Stimulated activated CD4-positive, alpha-beta T cell treated with anti-CD3 and anti-CD28 coated beads, Interleukin-1b, Interleukin-23, amount 100 ng/mL, for 4 hours (primary cell): ENCODE measurements around the gene PRR23E.

Source experiments
- DNase-seq, 2 donors: peaks; one replicate each; pipeline ENCODE4 v3.0.0-alpha.2; 2020; ENCODE audit warnings: low read depth in 2 of 2

PRR23E gene

DNA sequence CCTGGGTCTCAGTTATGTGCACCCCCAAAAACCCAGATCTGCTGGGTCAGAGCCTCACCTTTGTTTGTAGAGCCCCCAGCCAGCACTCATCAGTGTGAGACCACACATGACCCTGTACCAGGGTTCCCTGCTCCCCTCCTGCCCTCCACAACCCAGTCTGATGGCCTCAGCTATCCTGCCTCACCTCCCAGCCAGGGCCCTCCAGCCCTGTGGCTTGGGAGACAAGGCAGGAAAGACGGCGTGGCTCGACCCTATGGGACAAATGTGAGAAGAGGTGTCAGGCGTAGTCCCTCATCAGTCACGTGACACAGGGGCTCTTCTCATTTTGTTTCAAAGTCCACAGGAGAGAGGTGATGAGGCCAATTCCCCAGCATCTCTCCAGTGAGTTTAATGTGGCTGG lies 28.3 kb upstream of the PRR23E start:
- DNase-seq: no peak

DNA sequence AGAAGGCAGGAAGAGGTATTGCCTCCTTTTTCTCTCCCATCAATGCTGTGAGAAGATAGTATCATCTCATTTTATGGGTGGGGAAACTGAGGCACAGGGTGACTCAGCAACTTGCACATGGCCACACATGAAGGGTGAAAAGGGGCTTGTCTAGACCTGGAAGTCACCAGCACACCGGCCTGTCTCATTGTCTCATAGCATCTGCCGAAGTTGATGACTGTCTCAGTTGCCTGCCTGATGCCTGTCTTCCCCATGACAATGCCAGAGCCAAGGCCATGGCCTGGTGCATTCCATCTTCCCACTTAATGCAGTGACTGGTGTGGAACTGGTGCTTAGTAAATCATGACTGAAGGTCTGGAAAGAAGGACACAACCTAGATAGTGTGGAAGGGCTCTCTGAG lies 27.9 kb upstream of the PRR23E start:
- DNase-seq: no peak

DNA sequence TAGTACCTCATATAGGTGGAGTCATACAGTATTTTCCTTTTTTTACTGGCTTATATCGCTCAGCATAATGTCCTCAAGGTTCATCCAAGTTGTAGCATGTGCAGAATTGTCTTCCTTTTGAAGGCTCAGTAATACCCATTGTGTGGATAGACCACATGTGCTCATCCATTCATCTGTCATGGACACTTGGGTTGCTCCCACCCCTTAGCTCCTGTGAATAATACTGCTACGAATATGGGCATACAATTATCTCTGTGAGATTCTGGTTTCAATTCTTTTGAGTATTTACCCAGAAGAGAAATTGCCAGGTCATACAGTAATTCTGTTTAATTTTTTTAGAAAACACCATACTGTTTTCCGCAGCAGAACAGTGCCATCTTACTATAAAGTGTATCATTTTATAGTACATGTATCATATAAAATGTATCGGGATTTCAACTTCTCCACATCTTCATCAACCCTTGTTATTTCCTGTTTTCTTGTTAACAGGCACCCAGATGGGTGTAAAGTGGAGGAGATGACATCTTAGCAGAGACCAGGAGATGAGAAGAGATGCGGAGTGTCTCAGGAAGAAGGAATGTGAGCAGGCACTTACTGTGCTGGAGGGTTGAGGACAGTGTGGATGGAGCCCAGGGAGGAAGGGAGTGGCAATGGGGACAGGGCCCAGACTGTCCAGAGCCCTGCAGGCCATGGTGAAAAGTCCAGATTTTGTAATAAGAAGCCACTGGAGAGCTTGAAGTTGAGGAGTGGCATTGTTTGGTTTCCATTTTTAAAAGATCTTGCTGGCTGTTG lies 27.0 kb upstream of the PRR23E start:
- DNase-seq: no peak

DNA sequence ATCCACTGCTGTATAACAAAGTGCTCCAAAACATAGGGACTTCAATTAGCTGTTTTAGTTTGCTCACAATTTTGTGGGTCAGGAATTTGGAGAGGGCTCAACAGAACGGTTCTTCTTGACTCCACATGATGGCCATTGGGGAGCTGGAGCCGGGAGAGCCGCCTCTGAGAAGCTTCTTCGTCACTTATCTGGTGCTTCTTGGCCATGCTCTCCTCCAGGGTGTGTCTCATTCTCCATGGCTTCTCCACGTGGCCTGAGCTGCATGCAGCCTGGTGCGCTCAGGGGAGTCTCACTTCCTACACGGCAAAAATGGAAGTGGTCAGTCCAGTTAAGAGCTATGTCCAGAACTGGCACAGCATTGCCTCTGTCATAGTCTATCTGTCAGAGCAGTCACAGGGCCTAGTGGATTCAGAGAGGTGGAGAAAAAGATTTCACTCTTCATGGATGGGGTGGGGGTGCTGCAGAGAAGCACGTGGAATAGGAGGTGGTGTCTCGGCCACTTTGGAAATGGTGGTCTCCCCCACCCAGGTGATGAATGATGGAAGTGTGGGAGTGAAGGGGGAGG lies 26.3 kb upstream of the PRR23E start:
- no peak for DNase-seq

DNA sequence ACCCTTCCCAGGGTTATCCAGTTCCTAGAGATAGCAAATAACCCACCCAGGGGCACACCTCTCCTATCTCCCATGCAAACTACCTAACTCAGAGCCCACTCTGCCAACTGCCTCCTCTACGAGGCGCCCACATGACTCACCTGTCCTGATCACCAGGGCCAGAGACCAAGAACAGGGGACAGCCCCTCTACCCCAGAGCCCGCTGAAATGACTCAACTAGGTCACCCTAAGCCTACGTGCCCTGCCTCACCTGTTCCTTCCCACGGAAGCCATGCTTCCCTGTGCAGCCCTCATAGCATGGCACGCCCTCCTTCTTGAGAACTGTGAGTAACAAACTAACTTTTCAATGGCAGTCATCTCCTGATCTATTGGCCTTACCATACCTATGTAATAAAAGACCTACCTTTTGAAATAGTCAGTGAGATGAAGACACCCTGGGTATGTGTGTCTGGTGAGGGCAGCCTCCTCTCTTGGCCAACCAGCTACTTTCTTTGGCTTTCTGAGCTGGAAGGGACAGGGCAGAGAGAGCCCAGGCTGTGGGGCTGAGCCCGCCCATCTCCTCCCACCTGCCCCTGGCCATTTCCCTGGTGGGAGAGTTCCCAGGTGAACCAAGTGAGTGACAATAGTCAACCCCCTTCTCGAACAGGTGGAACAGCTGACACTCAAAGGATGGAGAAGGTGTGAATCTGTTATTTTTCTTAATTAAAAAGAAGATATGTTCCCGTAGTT lies 25.5 kb upstream of the PRR23E start:
- DNase-seq: no peak

DNA sequence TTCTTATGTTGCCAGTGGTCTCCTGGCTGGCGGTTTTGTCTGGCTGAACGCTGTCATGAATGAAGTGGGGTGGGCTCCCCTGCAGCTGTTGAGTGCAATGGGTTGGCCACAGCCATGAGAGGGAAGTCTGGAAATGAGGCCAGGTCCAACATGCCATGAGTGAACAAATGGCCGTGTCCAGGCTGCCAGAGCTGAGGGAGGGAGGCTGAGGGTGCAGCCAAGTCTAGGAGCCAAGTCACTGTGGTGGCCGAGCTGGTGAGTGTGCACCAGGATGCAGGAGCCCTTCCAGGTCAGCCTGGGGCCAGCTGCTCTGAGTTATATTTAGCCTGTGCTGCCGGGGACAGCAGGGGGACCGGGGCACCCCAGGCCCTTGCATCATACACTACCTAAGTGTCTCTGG lies 24.7 kb upstream of the PRR23E start:
- no peak for DNase-seq

DNA sequence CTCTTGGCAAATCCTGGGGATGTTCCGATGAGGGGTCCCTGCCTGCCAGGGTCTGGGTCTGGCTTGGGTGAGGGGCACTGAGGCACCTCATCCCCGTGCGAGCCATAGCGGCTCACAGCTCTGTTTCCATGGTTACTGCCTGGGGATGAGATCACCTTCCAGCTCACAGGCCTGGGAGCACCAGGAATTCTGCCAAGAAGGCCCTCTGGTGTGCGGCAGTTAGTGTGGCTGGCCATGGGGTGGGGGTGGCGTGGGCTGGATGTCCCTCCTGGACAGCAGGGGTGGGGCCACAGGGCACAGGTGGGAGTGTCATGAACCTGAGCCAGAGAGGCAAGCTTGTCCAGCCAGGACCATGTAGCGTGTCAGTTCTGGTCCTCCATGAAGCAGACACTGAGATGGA lies 22.1 kb upstream of the PRR23E start:
- no peak for DNase-seq

DNA sequence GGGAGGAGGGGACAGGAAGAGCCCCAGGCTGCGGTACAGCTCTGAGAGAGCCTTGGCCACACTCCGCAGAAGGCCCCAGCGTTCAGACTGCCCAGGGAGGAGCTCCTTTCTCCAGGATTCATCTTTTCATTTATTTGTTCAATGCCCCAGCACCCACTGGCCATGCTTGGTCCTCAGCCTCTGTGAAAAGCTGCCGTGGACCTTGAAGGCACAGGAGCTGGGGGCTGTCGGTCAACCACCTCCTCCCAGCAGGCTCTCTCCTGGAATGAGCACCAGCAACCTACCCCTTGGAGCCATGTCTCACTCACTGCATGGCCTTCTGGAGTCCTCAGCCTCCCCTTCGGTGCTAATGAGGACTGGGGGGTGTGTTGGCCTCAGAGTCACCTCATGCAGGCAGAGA lies 21.6 kb upstream of the PRR23E start:
- no peak for DNase-seq

DNA sequence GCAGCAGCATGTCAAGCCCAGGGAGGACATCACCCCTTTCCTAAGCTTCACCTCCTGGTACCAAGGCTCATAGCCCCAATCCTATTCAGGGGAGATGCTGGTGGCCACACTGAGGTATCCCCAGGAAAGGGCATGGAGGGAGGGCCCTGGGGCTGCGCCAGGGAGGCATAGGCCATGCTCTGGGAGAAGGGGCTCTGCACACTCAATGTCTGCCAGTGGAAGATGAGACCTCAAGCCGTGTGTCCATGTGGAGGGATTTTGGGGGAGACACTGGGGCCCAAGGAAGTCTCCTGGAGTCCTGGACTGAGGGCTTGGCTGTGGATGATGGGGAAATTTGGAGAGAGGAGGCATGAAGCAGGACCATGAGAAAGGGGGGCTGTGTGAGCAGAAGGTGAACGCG lies 21.2 kb upstream of the PRR23E start:
- DNase-seq: no peak

DNA sequence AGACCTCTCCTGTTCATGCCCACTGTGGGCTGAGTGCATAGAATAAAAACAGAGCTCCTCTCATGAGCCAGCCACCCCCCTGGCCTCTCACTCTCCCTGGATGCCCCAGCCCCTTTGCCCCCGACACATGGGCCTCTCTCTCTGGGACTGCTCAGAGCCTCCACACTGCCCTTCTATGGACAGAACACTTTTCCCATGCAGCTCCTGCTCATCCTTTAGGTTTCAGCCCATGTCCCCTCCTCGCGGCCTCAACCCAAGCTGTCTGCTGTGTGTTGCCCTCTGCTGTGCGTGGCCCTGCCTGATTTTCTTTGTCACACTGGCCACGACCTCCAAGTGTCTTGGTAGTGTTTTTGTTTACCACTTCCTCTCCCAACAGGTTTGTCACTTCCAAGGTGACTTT lies 20.7 kb upstream of the PRR23E start:
- DNase-seq: no peak

DNA sequence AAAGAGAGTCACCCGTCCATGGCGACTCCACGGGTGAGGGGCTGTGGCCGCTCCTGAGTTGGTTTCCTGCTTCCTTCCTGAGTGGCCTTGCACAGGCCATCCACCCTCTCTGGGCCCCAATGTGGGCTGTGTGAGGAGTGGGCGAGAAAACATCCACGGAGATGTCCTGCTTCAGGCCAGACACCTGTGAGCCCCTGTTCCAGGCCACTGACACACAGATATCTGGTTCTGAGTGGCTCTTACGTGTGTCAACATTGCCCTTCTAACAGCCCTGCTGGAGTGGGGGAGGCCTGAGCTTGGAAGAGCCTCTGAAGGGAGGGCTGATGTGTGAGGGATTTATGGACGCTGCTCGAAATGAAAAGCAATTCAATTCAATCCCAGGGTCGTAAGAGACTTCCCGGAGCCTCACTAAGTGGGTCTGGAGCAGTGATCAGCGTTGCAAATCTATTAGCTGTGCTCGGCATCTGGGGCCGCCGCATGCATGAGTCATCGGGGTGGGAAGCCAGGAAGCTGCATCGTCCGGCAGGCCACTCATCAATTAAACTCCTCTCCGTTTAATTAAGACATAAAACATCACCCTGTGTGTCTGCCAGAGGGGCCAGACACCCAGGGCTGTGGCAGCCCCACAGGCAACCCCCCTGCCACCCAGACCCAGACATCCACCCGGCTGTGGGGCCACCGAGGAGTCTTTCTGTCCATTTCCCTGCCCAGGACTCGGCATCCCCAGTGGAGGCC lies 20.0 kb upstream of the PRR23E start:
- no peak for DNase-seq

DNA sequence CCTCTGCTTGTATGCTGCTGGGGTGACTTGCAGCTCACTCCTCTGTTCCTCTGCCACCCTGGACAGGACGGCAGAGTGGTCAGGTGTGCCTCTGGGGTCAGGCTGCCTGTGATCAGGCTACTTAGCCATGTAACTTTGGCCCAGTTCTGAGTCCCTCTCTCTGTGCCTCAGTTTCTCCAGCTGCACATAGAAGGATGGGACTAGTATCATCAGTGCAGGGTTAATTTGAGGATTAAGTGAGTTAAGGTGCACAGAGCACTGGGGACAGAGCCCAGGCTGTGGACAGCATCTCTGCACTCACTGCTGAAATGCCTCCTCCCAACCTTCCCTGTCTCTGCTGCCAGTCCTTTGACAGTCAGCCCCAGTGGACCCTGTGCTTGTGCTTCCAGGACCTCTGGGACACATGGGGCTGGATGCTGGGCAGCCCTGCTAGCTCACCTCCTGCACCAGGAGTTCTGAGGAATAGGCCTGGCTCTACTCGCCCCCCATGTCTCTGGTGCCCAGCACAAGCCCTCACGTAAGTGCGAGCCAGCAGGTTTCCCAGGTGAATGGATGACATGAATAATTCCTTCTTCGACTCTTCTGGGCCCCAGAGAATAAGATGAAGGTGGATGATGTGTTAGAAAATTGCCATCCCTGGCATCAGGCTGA lies 19.3 kb upstream of the PRR23E start:
- DNase-seq: no peak

DNA sequence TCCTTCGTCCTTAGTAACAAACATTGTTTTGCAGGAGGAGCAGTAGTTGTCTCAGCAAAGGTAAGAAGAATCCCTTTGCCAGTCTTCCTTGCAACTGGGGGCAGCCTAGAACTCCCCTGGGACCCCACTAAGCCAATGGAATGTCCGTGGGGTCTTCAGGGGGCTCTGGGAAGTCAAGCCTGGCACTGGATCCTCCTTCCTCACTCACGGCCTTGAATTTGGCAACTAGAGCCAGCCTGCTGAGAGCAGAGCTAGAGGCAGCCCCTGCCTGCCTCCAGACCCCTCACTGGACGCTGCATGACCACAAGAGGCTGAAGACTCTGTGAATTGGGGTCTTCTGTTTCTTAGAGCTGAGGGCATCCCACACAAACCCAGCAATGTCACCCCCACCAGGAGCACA lies 18.6 kb upstream of the PRR23E start:
- DNase-seq: no peak

DNA sequence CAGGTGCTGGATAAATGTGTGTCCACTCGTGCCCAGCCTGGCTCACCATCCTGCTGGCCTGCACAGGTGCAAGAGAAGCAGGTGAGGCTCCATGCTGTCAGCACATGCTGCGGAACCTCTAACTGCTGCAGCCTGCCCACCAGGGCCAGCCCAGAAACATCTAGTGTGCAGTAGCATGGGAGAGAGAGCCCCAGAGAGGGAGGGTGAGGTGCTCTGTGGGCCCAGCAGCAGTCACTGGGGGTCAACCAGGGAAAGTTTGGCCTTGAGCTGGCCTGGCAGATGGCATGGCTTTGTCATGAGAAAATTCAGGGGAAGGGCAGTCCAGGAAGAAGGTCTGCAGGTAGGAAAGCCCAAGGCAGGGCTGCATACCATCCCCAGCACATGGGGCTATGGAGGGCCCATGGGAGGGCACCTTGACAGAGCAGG lies 18.2 kb upstream of the PRR23E start:
- no peak for DNase-seq

DNA sequence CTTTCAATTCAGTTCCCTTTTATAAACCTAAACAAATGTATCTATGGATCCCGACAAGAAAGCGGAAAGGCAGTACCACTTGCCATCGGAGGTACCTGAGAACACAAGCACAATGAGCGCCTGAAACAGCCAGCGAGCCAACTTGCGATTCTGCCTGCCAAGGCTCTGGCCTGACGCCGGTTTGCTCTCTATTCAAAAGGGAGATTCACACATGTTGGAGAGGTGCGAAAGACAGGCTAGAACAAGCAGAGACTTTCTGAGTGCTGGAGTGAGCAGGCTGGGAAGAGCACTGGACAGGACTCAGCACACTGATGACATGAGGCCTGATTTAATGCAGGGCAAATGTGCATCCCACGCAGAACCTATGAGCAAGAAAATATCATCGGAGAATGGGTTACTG lies 17.7 kb upstream of the PRR23E start:
- DNase-seq: no peak

DNA sequence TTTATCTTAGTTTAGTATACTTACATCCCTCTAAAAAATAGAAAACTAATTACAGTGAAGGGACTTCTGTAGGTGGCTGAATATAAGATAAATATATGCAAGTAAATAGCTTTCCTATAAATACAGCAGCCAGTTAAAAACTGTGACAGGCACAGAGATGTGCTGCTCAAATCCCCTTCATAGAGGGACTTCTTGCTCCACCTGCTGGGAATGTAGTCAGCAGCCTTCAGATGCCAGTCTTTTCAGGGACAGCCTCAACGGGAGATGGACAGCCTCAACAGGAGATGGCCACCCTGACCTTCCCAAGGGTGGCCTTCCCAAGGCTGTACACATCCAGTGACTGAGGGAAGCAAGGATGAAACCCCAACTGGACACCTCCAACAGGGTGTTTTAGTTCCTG lies 15.7 kb upstream of the PRR23E start:
- no peak for DNase-seq

DNA sequence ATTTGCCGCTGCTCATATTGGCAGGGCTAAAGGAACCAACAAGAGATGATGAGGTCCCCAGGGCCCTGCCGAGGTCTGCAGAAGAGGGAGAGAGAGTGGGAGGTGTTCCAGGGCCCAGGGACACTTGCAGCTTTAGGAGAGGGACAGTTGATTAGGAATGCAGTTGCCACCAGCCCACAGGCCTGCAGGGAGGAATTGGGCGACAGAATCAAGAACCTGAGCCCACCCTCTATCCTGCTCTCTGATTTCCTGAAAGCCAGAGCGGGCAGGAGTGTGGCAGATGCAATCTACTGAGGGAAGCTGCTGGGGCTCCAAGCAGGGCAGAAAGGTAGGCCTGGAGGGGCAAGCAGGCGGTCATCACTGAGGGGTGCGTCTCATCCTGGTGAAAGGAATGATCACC lies 12.1 kb upstream of the PRR23E start:
- DNase-seq: no peak

DNA sequence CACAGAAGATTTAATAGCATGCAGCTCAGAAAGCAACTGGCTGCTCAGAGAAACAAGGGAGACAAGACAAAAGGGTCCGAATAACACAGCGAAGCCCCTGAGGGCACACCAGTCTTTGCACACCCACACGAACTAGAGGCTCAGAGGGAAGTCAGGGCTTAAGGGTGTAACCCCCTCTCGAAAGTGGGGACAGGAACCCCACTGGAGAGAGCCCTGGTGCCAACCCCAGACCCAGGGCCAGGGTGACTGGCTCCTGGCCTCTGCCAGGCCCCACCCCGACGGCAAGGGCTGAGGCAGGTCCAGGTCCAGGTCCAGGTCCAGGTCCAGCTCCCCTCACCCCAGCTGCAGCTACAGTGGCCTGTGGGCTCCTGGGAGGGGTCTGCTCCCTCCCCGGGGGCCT lies 10.5 kb upstream of the PRR23E start:
- DNase-seq: no peak

DNA sequence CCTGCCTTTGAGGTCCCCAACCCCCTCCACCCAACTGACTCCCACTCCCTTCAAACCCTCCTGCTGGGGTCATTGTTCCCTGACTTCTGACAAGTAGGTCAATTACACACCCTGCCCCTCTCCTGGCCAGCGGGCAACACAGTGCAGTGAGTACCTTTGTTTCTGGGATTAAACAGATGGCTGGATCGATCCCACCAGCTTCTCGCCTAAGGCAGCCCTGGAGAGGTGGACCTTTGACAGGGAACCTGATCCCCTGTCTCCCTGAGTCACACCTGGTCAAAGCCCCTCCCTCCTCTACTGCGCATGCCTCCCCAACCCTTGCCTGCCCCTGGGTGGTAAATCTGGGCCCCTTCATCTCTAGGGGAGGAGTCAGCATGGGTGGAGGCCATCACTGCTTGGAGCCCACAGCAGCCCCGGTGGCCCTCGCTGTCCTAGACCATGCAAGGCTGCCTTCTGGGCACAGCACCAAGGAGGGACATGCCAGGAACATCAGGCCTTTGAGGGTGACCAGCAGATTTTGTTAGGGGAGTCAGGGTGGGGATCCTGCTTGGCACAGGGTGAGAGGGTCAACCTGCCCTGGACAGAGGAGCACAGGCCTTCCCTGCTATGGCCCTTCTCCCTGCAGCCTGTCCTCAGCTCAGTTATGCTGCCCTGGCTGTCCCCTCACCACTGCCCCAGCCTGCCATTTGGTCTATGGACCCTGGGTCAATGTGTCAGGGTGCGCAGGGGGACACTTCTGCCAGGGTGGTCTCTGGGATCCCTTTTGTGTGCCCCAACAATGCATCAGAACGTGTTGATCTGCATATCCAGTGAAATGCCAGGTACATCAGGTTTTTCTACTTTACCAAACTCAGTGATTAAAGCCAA lies 9.8 kb upstream of the PRR23E start:
- no peak for DNase-seq

DNA sequence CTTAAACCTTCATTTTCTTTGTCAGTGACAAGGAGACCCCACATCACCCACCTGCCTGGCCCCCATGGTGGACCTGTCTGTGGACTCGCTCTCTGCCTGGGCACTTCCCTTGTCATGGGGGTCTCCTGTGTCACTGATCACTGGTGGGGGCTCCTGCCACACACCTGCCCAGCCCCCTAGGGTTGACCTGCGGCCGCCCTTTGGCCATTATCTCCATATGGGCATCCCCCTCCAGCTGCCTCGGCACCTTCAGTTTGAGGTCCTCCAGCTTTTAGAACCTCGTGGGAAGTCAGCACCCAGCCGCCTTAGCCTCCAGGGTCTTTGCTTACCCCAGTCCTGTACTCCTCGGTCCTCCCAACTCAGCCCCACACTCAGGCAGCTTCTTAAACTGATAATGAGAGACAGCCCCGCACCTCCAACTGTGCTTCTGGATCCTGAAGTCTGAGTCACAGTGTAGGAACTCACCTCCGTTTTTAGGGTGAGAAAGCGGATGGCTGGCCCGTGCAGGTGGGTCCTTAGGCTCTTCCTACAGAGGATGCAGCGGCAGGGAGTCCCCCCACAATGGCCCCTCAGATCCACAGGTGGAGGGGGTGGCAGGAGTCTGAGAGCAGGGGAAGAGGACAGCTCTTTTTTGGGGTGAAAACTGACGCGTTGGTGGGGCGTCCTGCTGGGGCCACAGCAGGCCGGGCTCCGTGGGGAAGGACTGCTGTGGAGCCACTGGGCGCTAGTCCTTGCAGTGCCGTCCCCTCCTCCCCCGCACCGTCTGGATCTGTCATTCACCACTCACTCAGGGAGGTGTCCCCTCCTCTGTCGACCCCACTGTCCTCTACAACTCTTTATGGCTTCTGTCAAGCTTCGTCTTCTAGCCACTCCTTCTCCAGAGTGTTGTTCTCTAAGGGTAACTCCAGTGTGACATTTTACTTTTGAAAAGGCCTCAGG lies 8.7 kb upstream of the PRR23E start:
- no peak for DNase-seq
